Tibial nerve (tissue), 4 donors: ENCODE results near the gene SLC22A1. TPM values are rescaled to one million over a fixed set of nuclear protein-coding genes. Genes with fewer than 3 reads are reported as not detected.

ENCODE experiments used
- DNase-seq, 2 donors: peaks; one replicate each; pipeline ENCODE4 v3.0.0-alpha.2; 2019; ENCODE audit warnings: low spot score in 2 of 2
- H3K27ac ChIP-seq, 4 donors: fragments of 200-600 bp; sonication (generic) in 3 of 4; one replicate each; pipeline ENCODE4 v1.5.1; 2017 to 2019; ENCODE audit warnings: mild to moderate bottlenecking in 1 of 4
- H3K27me3 ChIP-seq, 2 donors: fragments of 200-600 bp; sonication (generic) in 1 of 2; one replicate each; pipeline versions ENCODE4 v1.5.1 to v1.6.0; 2017 to 2019
- H3K36me3 ChIP-seq, 3 donors: fragments of 200-600 bp; sonication (generic); one replicate each; pipeline ENCODE4 v1.5.1; 2018 to 2019
- H3K4me1 ChIP-seq, 4 donors: fragments of 200-600 bp; sonication (generic) in 3 of 4; one replicate each; pipeline ENCODE4 v1.5.1; 2017 to 2019
- H3K4me3 ChIP-seq, 4 donors: fragments of 200-600 bp; sonication (generic) in 3 of 4; one replicate each; pipeline ENCODE4 v1.5.1; 2017 to 2019; ENCODE audit warnings: mild to moderate bottlenecking in 1 of 4, moderate library complexity in 1 of 4
- H3K9me3 ChIP-seq, 4 donors: fragments of 200-600 bp; sonication (generic) in 3 of 4; one replicate each; pipeline ENCODE4 v1.5.1; 2017 to 2019
- CTCF ChIP-seq, 5 experiments: fragments of 200-600 bp in 3 of 5; fragments of 450-650 bp in 2 of 5; sonication (generic) in 3 of 5; IDR thresholded peaks; one replicate each; pipeline ENCODE4 v1.5.1; 2016 to 2019; ENCODE audit warnings: antibody characterized with exemption in 5 of 5, mild to moderate bottlenecking in 3 of 5, moderate library complexity in 2 of 5
- EP300 ChIP-seq, 2 donors: sonication (generic); formaldehyde crosslinking; IDR thresholded peaks; one replicate each; pipeline ENCODE4 v1.6.1; 2017; ENCODE audit warnings: antibody characterized with exemption in 2 of 2, mild to moderate bottlenecking in 1 of 2
- POLR2A ChIP-seq, 2 donors: fragments of 450-650 bp; IDR thresholded peaks; one replicate each; pipeline ENCODE4 v1.6.1; 2017; ENCODE audit warnings: antibody characterized with exemption in 2 of 2, mild to moderate bottlenecking in 2 of 2, moderate library complexity in 2 of 2
- WGBS, 2 donors: methylation state at CpG; one replicate each; pipeline ENCODE4 v1.1.5; 2018; 5-methylcytosine and 5-hydroxymethylcytosine counted together
- total RNA-seq, 4 donors: library from RNA; depleted of rRNA; stranded (reverse); fragments of >200 nt; gene quantifications; one replicate each; pipeline ENCODE4 v1.1.0, GENCODE V29; 2016

SLC22A1 gene
- total RNA-seq, 4 donors from 2014 or later, result 1.3 to 5.5 (median 2.3) TPM

GRCh38 chr6:160092602-160093001 is 29.0 kb upstream of the SLC22A1 start:
- 83 to 86% methylated on average over 7 to 10 of the region's 10 CpGs for WGBS, 2 donors
- no peak for TF ChIP-seq CTCF (IDR thresholded peaks at IDR 0.05)
- TF ChIP-seq EP300 (IDR thresholded peaks at IDR 0.05), result no peak
- TF ChIP-seq POLR2A (IDR thresholded peaks at IDR 0.05), result no peak
- no peak overlapping the region for H3K27ac ChIP-seq
- DNase-seq, result no peak
- H3K9me3 ChIP-seq, result no peaks in the 10 kb centered on the region
- H3K36me3 ChIP-seq, result peaks cover 5 to 95% (median 29%) of the 10 kb centered on the region in 3 donors
- H3K4me3 ChIP-seq, result no peak overlapping the region
- peaks cover 0 to 4% (median 0%) of the 10 kb centered on the region in 4 donors for H3K4me1 ChIP-seq
- H3K27me3 ChIP-seq, result no peaks in the 10 kb centered on the region

DNA sequence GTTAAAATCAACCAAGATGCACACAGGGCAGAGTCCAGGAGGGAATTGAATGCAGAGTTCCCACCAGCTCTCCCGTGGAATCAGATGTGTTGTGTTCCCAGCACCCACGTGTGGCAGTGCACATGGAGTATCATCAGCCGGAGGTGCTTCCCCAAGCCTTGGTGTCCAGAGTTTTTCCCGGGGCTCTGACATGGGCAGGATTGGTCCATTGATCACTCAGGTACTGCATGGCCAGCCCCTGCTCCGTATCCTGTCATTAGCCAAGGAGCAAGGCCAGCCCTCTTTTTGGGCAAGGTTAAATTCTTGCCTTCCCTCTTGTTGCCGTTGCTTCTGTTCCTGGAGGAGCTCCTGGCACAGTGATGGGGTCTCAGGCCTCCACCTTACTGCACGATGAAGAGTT is 28.6 kb upstream of the SLC22A1 start:
- H3K27ac ChIP-seq, result no peak overlapping the region
- no peak for DNase-seq
- peaks cover 0 to 4% (median 0%) of the 10 kb centered on the region in 4 donors for H3K4me1 ChIP-seq
- TF ChIP-seq POLR2A (IDR thresholded peaks at IDR 0.05) (no peak), EP300 (IDR thresholded peaks at IDR 0.05) (no peak), CTCF (IDR thresholded peaks at IDR 0.05) (no peak)
- peaks cover 5 to 95% (median 27%) of the 10 kb centered on the region in 3 donors for H3K36me3 ChIP-seq
- 81 to 85% methylated on average over 7 of the region's 7 CpGs for WGBS, 2 donors
- no peaks in the 10 kb centered on the region for H3K9me3 ChIP-seq
- H3K27me3 ChIP-seq, result no peaks in the 10 kb centered on the region
- no peak overlapping the region for H3K4me3 ChIP-seq

- 95% methylated on average over 4 of the region's 4 CpGs for WGBS, 2 donors
- H3K36me3 ChIP-seq, result peaks cover 5 to 96% (median 20%) of the 10 kb centered on the region in 3 donors
- DNase-seq, result no peak
- no peak for TF ChIP-seq EP300 (IDR thresholded peaks at IDR 0.05)
- TF ChIP-seq CTCF (IDR thresholded peaks at IDR 0.05), result no peak
- TF ChIP-seq POLR2A (IDR thresholded peaks at IDR 0.05), result no peak
- peaks cover 0 to under 1% (median 0%) of the 10 kb centered on the region in 4 donors for H3K4me1 ChIP-seq
- no peaks in the 10 kb centered on the region for H3K27me3 ChIP-seq
- no peak overlapping the region for H3K27ac ChIP-seq
- H3K4me3 ChIP-seq, result no peak overlapping the region
- no peaks in the 10 kb centered on the region for H3K9me3 ChIP-seq
Measured at GRCh38 chr6:160093946-160094345, 27.7 kb upstream of the SLC22A1 start.

DNA sequence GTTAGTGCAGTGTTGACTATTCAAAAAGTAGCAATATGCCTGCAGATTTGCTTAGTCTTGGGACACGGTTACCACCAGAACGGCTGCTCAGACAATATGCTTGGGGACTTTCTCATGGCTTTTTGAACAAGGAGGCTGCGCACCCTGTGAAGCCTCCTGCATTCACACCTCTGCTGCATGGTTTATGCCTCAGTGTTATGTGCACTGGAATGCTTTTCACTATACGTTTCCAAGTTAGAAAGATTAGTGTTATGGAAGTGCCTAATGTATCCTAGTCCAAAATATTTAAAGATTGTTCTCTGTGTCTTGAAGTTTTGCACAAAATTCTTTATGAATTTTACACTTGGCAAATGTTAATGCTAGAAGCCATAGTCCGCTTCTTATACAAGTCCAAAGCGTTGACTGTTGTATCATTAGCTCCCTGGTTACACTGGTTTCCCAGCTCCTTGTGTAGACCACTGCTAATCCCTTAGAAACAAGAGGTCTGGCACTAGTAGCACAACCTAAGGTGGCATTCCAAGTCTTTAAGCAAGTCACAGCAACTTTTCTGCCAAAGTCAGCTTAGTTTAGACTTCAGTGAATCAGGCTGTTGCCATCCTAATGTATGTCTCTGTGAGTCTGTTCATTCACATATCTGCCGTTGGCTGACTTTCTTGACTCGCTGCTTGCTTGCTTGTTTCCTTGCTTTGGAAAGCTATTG is 26.3 kb upstream of the SLC22A1 start:
- Histone ChIP-seq H3K9me3 (no peaks in the 10 kb centered on the region), H3K4me1 (peaks cover 0 to 6% (median 0%) of the 10 kb centered on the region in 4 donors), H3K27me3 (no peaks in the 10 kb centered on the region), H3K27ac (no peak overlapping the region), H3K36me3 (peaks cover 5 to 88% (median 13%) of the 10 kb centered on the region in 3 donors), H3K4me3 (no peak overlapping the region)
- TF ChIP-seq EP300 (IDR thresholded peaks at IDR 0.05) (no peak), POLR2A (IDR thresholded peaks at IDR 0.05) (no peak), CTCF (IDR thresholded peaks at IDR 0.05) (no peak)
- no peak for DNase-seq
- 95 to 96% methylated on average over 8 of the region's 8 CpGs for WGBS, 2 donors
